DOHH2 (cell line): Measurements from ENCODE around the gene CHD6.

Experiments used
- H3F3A ChIP-seq: fragments of 200-600 bp; sonication (generic), shearing (Covaris generic); 2 replicates; pipeline ENCODE4 v1.6.0; 2016; ENCODE audit warnings: antibody characterized with exemption, mild to moderate bottlenecking; ENCODE audit not compliant: control insufficient read depth, insufficient read depth
- H3K27ac ChIP-seq: fragments of 200-600 bp; sonication (generic); 2 replicates; pipeline ENCODE4 v1.5.1; 2014; ENCODE audit warnings: low read depth, mild to moderate bottlenecking, low read length, moderate library complexity
- H3K27me3 ChIP-seq: fragments of 200-600 bp; sonication (generic); 2 replicates; pipeline ENCODE4 v1.6.1; 2014; ENCODE audit warnings: mild to moderate bottlenecking, low read length, mixed read lengths; ENCODE audit not compliant: control insufficient read depth
- H3K36me3 ChIP-seq: fragments of 200-600 bp; sonication (generic); 2 replicates; pipeline ENCODE4 v1.6.1; 2014; ENCODE audit warnings: mild to moderate bottlenecking, low read length, moderate library complexity, mixed read lengths; ENCODE audit not compliant: control insufficient read depth
- H3K4me1 ChIP-seq: fragments of 200-600 bp; sonication (generic); 2 replicates; pipeline ENCODE4 v1.6.1; 2014; ENCODE audit warnings: mild to moderate bottlenecking, low read length, mixed read lengths; ENCODE audit not compliant: control insufficient read depth
- H3K4me2 ChIP-seq: fragments of 200-600 bp; sonication (generic); 2 replicates; pipeline ENCODE4 v1.6.0; 2014; ENCODE audit warnings: mild to moderate bottlenecking, low read length, moderate library complexity
- H3K4me3 ChIP-seq: fragments of 200-600 bp; sonication (generic); 2 replicates; pipeline ENCODE4 v1.5.1; 2014; ENCODE audit warnings: mild to moderate bottlenecking, low read length, mixed read lengths
- H3K79me2 ChIP-seq: fragments of 200-600 bp; sonication (generic); 2 replicates; pipeline ENCODE4 v1.6.1; 2014; ENCODE audit warnings: mild to moderate bottlenecking, low read length, mixed read lengths; ENCODE audit not compliant: control insufficient read depth
- H3K9me2 ChIP-seq: fragments of 200-600 bp; sonication (generic); replicated peaks from 2 replicates; pipeline ENCODE4 v1.6.1; 2014; ENCODE audit warnings: mild to moderate bottlenecking, low read length, mixed read lengths; ENCODE audit not compliant: control insufficient read depth
- H3K9me3 ChIP-seq: fragments of 200-600 bp; sonication (generic); 2 replicates; pipeline ENCODE4 v1.6.1; 2014; ENCODE audit warnings: antibody characterized with exemption, low read length, mixed read lengths; ENCODE audit not compliant: control insufficient read depth, insufficient read depth
- H4K20me1 ChIP-seq: fragments of 200-600 bp; sonication (generic); 2 replicates; pipeline ENCODE4 v1.6.0; 2014; ENCODE audit warnings: low read depth, mild to moderate bottlenecking, antibody characterized with exemption, low read length, moderate library complexity; ENCODE audit not compliant: control insufficient read depth, insufficient read depth
- CTCF ChIP-seq: fragments of 200-600 bp; sonication (generic); IDR thresholded peaks from one replicate; pipeline ENCODE4 v1.5.1; 2014; ENCODE audit warnings: antibody characterized with exemption, mild to moderate bottlenecking, low read depth, low read length; ENCODE audit not compliant: poor library complexity, severe bottlenecking
- EZH2phosphoT487 ChIP-seq: fragments of 200-600 bp; sonication (generic); IDR thresholded peaks from 2 replicates; pipeline ENCODE4 v1.6.1; 2017; ENCODE audit warnings: borderline replicate concordance, mild to moderate bottlenecking, antibody characterized with exemption, low read length, moderate library complexity, mixed read lengths

CHD6 gene

GRCh38 chr20:41391587-41392001 is 226.6 kb downstream of the CHD6 start:
- no peaks in the 10 kb centered on the region for H3K79me2 ChIP-seq
- no peaks in the 10 kb centered on the region for H3K9me3 ChIP-seq
- no peaks in the 10 kb centered on the region for H3K27me3 ChIP-seq
- no peaks in the 10 kb centered on the region for H3K36me3 ChIP-seq
- no peaks in the 10 kb centered on the region for H3K9me2 ChIP-seq
- no peak overlapping the region for H3K4me2 ChIP-seq
- no peak overlapping the region for H3K27ac ChIP-seq
- H3F3A ChIP-seq: no peaks in the 10 kb centered on the region
- no peak overlapping the region for H3K4me3 ChIP-seq
- TF ChIP-seq EZH2phosphoT487 (no peak), CTCF (no peak)
- no peaks in the 10 kb centered on the region for H4K20me1 ChIP-seq
- H3K4me1 ChIP-seq: no peaks in the 10 kb centered on the region

- Histone ChIP-seq H3K36me3 (no peaks in the 10 kb centered on the region), H3K4me3 (no peak overlapping the region), H3K9me3 (no peaks in the 10 kb centered on the region), H3K79me2 (no peaks in the 10 kb centered on the region), H3K27ac (no peak overlapping the region), H3K4me1 (no peaks in the 10 kb centered on the region), H3K27me3 (no peaks in the 10 kb centered on the region), H3K9me2 (no peaks in the 10 kb centered on the region), H3F3A (no peaks in the 10 kb centered on the region), H3K4me2 (no peak overlapping the region), H4K20me1 (no peaks in the 10 kb centered on the region)
- TF ChIP-seq CTCF (no peak), EZH2phosphoT487 (no peak)
These were observed 227.3 kb downstream of the CHD6 start for GRCh38 chr20:41390889-41391288.

GRCh38 chr20:41387444-41387851 is 230.7 kb downstream of the CHD6 start:
- Histone ChIP-seq H3K9me2 (no peaks in the 10 kb centered on the region), H3K4me3 (no peak overlapping the region), H3K4me1 (no peaks in the 10 kb centered on the region), H4K20me1 (no peaks in the 10 kb centered on the region), H3K27ac (no peak overlapping the region), H3F3A (no peaks in the 10 kb centered on the region), H3K4me2 (no peak overlapping the region), H3K79me2 (no peaks in the 10 kb centered on the region), H3K27me3 (no peaks in the 10 kb centered on the region; the same call in 1 of the 2 replicates), H3K36me3 (no peaks in the 10 kb centered on the region), H3K9me3 (no peaks in the 10 kb centered on the region)
- TF ChIP-seq EZH2phosphoT487 (no peak), CTCF (no peak)
